ENCODE measurements around the gene LIN37. TPM values are rescaled to one million over a fixed set of nuclear protein-coding genes. Genes with fewer than 3 reads are reported as not detected.
A peak's percentile ranks its signal among the peaks of the same experiment; 100 is the strongest.

The LIN37 gene
- total RNA-seq, 1 experiment from 2014 or later: 10.1 TPM

- Histone ChIP-seq H3K9me3 (ENCODE audit: control insufficient read depth in 1 of 2, insufficient read depth in 1 of 2, low read depth in 1 of 2, low read length in 2 of 2) (no peaks in the 10 kb centered on the region), H3K9ac (ENCODE audit: low read length) (peak within 1 kb of the TSS; percentile 51), H3K79me2 (ENCODE audit: insufficient read depth, low read length) (0 out of 2 replicates have a peak, but pooled peaks cover 3% of the 10 kb centered on the region), H3K27ac (ENCODE audit: low read depth, low read length) (no peak within 1 kb of the TSS; the same call in 1 of the 2 replicates), H2AFZ (ENCODE audit: low read depth, low read length, poor library complexity, severe bottlenecking) (peak within 1 kb of the TSS; percentile 17), H3K4me2 (ENCODE audit: low read length) (peak within 1 kb of the TSS; percentile 77), H3K9me2 (ENCODE audit: insufficient read depth) (no peaks in the 10 kb centered on the region), H3K36me3 (ENCODE audit: control insufficient read depth in 1 of 2, insufficient read depth in 2 of 2, low read length in 2 of 2) (no peaks in the 10 kb centered on the region), H3K4me1 (ENCODE audit: control insufficient read depth in 1 of 2, insufficient read depth in 2 of 2, low read length in 2 of 2) (peaks cover 9 to 16% of the 10 kb centered on the region in 2 experiments; a peak in 3 of 4 replicates), H3K27me3 (ENCODE audit: insufficient read depth, low read length) (no peaks in the 10 kb centered on the region), H3K4me3 (replicated peaks in 1 of 2; ENCODE audit: low read depth in 1 of 2, low read length in 2 of 2) (peak within 1 kb of the TSS; percentile 65 to 67), H4K20me1 (ENCODE audit: insufficient read depth) (no peaks in the 10 kb centered on the region)
- ChIA-PET RAD21 (ENCODE audit: low non-redundant PET in 1 of 2, low total read pairs in 2 of 2, uncharacterized antibody in 2 of 2, unreplicated experiment in 2 of 2) (no interaction called here), CTCF (no interaction called here), POLR2A (no interaction called here)
- intact Hi-C loops (cut with micrococcal nuclease): no loop called here
- BruUV-seq (replicated peaks): no TSS peak
- DNase-seq (ENCODE audit: low read depth, low spot score) (peak; percentile 95), ATAC-seq (peak; percentile 95)
- no peak for TF ChIP-seq EGR1 (IDR thresholded peaks at IDR 0.05; ENCODE audit: low read depth)
- peak; percentile 33; the same call in 1 of the 2 replicates for TF ChIP-seq ZFX (IDR thresholded peaks at IDR 0.05)
- TF ChIP-seq CEBPB (IDR thresholded peaks at IDR 0.05; ENCODE audit: low read depth): no peak
- no peak for TF ChIP-seq EZH2phosphoT487 (IDR thresholded peaks at IDR 0.05; ENCODE audit: borderline replicate concordance)
- TF ChIP-seq SP1 (IDR thresholded peaks at IDR 0.05; ENCODE audit: low read depth): peak; percentile 73
- peak; percentile 44 for TF ChIP-seq POLR2AphosphoS5 (IDR thresholded peaks at IDR 0.05; ENCODE audit: low read depth, low read length)
- TF ChIP-seq SRF (IDR thresholded peaks at IDR 0.05; ENCODE audit: low read depth): no peak
- TF ChIP-seq ZNF274 (IDR thresholded peaks at IDR 0.05; ENCODE audit: low read depth, low read length): no peak
Observed at GRCh38 chr19:35775298-35776101, 27.1 kb downstream of the LIN37 start, which contains the start of gene ARHGAP33. TSS of gene ARHGAP33 (plus strand) at chr19:35775564. CDS start at chr19:35775659, 95 bp downstream.

- TF ChIP-seq ATF3 (IDR thresholded peaks at IDR 0.05) (no peak), TCF7L2 (IDR thresholded peaks at IDR 0.05; ENCODE audit: borderline replicate concordance, extremely low read depth, insufficient read depth, insufficient read length) (no peak), JUND (IDR thresholded peaks at IDR 0.05) (no peak), EGR1 (IDR thresholded peaks at IDR 0.05; ENCODE audit: low read depth) (no peak), CEBPB (IDR thresholded peaks at IDR 0.05; ENCODE audit: low read depth) (no peak), FOSL1 (IDR thresholded peaks at IDR 0.05; ENCODE audit: low read depth) (no peak), ZNF274 (IDR thresholded peaks at IDR 0.05; ENCODE audit: low read depth, low read length) (no peak), CTCF (IDR thresholded peaks at IDR 0.05 in 2 of 3, conservative IDR thresholded peaks at IDR 0.05 in 1 of 3; ENCODE audit: borderline replicate concordance in 1 of 3, insufficient read depth in 1 of 3, low read depth in 2 of 3, low read length in 2 of 3) (no peak), SP1 (IDR thresholded peaks at IDR 0.05; ENCODE audit: low read depth) (no peak)
- peak overlapping the region; percentile 77 for H3K4me2 ChIP-seq (ENCODE audit: low read length)
- no peak for ATAC-seq
- ChIA-PET CTCF (no interaction called here), RAD21 (ENCODE audit: low non-redundant PET in 1 of 2, low total read pairs in 2 of 2, uncharacterized antibody in 2 of 2, unreplicated experiment in 2 of 2) (no interaction called here), POLR2A (no interaction called here)
- H3K4me1 ChIP-seq (ENCODE audit: control insufficient read depth in 1 of 2, insufficient read depth in 2 of 2, low read length in 2 of 2): peaks cover 9 to 16% of the 10 kb centered on the region in 2 experiments; a peak in 3 of 4 replicates
- peak overlapping the region; percentile 51 for H3K9ac ChIP-seq (ENCODE audit: low read length)
- no peak overlapping the region for H2AFZ ChIP-seq (ENCODE audit: low read depth, low read length, poor library complexity, severe bottlenecking)
- H3K9me2 ChIP-seq (ENCODE audit: insufficient read depth): no peaks in the 10 kb centered on the region
- H3K36me3 ChIP-seq (ENCODE audit: control insufficient read depth in 1 of 2, insufficient read depth in 2 of 2, low read length in 2 of 2): peaks cover 0 to 2% of the 10 kb centered on the region in 2 experiments; a peak in 1 of 4 replicates
- TSS peak; percentile 61 for BruUV-seq (replicated peaks)
- H3K9me3 ChIP-seq (ENCODE audit: control insufficient read depth in 1 of 2, insufficient read depth in 1 of 2, low read depth in 1 of 2, low read length in 2 of 2): no peaks in the 10 kb centered on the region
- H3K79me2 ChIP-seq (ENCODE audit: insufficient read depth, low read length): 0 out of 2 replicates have a peak, but pooled peaks cover 3% of the 10 kb centered on the region
- no peaks in the 10 kb centered on the region for H4K20me1 ChIP-seq (ENCODE audit: insufficient read depth)
- H3K27ac ChIP-seq (ENCODE audit: low read depth, low read length): no peak overlapping the region
- no peak for DNase-seq (ENCODE audit: low read depth, low spot score)
- intact Hi-C loops (cut with micrococcal nuclease): no loop called here
- H3K4me3 ChIP-seq (replicated peaks in 1 of 2; ENCODE audit: low read depth in 1 of 2, low read length in 2 of 2): peak overlapping the region; percentile 65 to 67
- no peaks in the 10 kb centered on the region for H3K27me3 ChIP-seq (ENCODE audit: insufficient read depth, low read length)
Observed at GRCh38 chr19:35776102-35776788, 27.9 kb downstream of the LIN37 start.

Measured in HCT116 (cell line).